Inferior parietal cortex (tissue), 1 donor: ENCODE data around the gene PTPN14.

ENCODE experiments used
- DNase-seq: peaks from one replicate; pipeline ENCODE4 v3.0.0-alpha.2; 2016; ENCODE audit errors: extremely low spot score

The PTPN14 gene

DNA sequence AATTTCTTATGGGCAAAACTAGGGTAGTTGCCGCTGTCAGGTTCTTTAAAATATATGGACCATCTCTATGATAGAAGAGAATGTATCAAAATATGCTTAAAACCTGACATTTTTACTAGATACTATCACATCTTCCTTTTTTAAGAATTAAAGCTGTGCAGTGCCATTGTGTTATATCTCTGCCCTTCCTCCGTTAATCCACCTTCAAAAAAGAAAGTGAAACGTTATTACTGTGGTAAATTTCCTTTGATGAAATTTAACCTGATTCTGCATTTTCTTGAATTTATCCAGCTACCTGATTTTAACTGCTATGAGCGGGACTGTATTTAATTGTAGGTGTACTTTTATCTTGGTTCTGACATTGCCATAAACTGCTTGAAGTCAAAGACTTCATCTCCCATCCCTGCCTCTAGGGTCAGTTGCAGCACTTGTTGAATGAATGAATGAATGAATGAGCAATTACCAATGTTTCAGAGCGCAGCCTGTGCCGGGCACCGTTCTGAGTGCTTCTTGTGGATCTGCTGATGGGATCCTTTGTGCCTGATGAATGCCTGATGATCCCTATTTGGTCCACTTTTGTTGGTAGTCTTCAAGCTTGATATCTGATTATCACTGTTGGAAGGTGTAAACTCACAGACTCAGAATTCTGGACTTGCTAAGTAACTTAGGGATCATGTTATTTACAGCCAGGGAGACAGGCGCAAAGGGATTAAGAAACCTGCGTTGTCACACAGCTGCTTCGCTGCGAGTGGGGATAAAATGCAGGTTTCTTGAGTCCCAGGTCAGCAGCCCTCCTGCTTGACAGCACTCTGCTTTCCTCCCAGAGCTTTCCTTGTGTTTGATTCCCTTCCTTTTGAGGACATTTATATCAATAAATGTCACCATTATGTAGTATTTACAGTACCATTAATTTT lies 240.4 kb downstream of the PTPN14 start:
- DNase-seq = no peak

GRCh38 chr1:214310010-214310409 lies 241.4 kb downstream of the PTPN14 start:
- no peak for DNase-seq

DNA sequence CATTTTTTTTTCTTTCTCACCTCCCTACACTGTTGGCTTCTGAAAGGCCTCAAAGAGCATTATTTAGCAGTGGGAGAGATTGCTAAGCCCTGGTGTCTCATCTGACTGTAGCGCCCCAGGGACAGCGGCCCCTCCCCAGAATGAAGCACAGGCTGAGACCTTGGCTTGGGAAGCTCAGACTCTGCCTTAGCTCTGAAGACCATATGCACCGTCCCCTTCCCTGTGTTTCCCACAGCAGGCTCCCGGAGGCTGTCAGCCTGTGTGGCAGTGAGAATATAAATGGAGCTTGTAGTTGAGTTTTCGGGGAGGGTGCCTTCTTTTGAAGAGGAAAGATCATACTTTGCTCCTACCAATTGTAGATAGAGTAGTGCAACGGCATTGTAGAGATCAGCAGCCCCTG lies 245.1 kb downstream of the PTPN14 start:
- no peak for DNase-seq

DNA sequence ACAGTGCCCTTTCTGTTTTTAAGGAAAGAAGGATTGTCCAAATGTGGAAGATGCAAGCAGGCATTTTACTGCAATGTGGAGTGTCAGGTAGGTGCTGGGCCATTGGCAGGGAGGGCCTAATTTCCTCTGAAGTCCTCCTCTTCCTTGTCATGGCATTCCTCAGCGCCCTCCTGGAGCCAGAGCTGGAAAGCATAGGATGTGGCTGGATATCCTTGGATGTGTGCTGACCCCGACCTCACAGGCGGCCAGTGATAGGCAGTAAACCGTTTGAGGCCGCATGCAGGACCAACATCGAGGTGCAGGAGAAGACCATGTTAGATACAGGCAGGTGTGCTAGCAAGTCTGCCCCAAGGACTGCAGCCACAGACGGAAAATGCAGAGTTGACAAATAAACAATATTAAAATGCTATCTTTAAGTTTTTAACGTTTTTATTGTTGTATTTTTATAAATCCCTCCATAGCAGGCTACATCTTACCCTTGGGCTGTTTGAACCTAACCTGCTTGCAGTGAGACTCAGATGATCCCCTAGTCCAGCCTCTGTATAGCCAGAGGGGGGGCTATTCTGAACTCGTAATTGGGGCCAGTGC lies 246.1 kb downstream of the PTPN14 start:
- no peak for DNase-seq

GRCh38 chr1:214303141-214303930 lies 248.1 kb downstream of the PTPN14 start:
- peak; percentile 42 for DNase-seq

- no peak for DNase-seq
Observed at GRCh38 chr1:214301526-214301925, 249.9 kb downstream of the PTPN14 start.

GRCh38 chr1:214300149-214300780 lies 251.1 kb downstream of the PTPN14 start:
- no peak for DNase-seq
